Measurements from ENCODE around the gene KIRREL3.

The KIRREL3 gene

DNA sequence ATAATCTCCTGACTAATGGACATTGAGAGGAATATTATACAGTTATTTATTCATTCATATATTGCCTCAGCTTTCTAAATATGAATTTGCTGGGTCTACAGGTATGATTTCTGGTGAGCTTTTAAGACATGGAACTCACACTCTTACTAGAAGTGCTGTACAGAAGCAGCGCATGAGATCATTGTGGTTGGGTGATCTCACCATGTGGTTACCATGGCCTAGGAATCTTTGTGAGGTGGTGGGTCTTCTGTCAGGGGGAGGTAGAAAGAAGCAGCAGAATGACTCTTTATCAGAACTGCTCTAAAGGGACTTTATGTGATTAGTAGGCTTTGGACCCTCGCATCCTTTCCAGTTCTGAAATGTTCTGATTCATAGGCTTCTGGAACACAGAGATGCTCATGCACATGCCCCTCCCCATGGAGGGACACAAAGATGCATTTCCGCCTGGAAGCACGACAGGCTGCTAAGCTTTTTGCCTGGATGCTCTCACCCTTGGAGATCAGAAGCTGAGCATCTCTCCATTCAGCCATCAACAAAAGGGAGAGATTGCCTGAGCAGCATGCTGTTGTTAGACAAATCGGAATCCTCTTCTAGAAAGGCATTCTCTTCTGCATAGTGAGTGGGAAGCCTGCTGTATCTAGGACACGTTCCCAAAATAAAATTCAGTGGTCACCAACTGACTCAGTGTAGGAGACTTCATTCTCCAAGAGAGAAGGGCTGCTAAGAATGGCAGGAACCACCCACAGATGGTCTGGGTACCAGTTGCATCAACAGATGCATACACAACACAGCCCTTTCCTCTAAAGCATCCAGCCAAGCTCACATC is 51.3 kb downstream of the KIRREL3 start:
- DNase-seq = no peak

DNA sequence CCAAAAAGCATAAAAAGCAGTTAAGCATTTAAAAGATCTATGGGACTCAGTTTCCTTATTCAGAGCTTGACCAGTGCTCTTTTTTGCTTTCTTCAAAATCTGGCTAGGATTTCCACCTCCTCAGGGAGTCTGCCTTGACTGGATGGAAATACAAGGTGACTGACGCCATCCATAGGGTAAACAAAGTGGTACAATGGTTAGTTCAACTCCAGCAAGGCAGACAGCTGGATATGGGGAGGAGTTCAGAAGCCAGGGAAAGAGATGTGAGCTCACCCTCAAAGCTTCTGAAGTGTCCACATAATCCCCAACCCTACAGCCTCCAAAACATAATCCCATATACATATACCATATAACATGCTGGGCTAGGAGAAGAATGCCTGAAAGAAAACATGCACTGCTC is 52.0 kb downstream of the KIRREL3 start:
- no peak for DNase-seq

DNA sequence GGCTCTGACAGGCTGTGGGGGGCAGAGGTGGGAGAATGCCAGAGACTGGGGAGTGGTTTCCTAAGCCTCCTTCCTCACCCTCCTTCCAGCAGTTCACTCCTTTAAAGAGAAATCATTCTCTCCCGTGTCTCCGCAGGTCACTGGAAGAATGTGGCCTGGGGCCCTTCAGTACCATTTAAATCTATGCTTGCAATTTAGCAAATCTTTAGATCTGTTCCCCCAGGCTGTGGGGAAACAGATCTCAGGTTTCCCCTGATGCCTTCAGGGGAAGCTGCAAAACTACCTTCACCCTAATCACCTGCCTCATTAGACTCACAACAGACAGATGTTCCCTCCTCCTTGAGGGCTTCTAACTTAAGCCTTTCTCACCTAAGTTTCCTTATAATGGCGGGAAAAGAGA is 55.3 kb downstream of the KIRREL3 start:
- no peak for DNase-seq

DNA sequence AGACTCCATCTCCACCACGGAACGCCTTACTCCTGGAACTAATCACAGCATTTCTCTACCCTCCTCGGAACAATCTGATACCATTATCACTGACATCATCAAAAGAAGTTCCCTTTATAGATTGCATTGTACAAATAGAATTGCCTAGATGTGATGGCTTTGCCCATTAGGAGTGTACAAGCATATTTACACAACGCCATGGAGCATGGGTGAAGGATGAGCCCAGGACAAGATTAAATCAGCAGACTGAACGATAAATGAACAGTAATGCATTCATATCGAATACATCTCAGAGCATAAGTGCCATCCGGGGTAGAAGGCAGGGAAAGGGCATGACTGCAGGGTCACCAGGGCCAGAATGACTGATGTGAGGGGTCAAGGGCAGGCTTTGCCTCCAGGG is 57.3 kb downstream of the KIRREL3 start:
- no peak for DNase-seq

DNA sequence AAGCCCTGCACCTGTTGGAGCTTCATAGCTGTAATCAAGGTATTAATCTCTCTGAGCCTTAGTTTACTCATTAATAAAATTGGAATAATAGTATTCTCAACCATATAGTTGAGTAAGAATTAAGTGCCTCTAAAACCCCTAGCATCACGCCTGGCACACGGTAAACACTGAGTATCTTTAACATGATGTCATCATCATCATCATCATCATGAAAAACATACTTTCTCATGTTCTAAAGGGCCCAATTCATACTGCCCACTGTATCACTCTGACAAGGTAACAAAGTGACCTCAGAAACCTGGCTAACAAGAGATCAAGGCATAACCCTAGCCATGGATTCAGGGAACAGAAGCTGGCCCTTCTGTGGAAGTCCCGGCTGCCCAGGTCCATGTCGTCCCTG is 58.4 kb downstream of the KIRREL3 start:
- no peak for DNase-seq

DNA sequence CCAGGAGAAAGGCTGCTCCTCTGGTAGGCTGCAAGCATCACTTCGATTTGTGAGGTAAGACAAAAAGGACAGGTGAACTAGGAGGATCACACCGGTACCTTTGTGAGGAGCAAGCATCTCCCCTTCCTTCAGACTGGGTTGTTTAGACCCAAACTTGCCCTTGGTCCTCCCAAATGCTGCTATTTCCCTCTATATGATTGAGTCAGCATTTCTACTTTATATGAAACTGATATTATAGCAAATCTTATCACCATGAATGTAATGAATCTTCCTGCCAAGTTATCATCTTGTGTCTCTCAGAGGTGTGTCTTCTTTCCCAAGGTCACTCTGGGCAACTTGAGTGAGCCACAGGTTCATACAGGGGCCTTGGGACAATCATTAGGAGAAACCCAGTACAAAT is 61.0 kb downstream of the KIRREL3 start:
- DNase-seq = no peak

DNA sequence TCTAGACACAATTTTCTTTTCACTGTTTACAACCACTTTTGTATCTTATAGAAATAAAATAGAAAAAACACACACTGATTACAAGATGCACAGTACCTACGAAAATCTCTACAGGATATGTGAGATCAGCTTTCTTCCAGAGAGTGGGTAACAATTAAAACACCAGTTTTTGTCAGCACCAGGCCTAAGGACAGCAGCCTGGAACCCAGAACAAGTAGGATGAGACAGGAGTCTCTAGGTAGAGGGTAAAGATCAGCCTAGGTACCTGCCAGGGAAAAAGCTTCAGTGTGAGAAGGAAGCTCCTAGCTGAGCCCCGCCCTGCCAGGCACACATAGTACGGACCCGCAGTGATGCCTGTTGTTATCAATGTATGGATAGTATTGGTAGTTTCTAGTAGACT is 61.9 kb downstream of the KIRREL3 start:
- no peak for DNase-seq

DNA sequence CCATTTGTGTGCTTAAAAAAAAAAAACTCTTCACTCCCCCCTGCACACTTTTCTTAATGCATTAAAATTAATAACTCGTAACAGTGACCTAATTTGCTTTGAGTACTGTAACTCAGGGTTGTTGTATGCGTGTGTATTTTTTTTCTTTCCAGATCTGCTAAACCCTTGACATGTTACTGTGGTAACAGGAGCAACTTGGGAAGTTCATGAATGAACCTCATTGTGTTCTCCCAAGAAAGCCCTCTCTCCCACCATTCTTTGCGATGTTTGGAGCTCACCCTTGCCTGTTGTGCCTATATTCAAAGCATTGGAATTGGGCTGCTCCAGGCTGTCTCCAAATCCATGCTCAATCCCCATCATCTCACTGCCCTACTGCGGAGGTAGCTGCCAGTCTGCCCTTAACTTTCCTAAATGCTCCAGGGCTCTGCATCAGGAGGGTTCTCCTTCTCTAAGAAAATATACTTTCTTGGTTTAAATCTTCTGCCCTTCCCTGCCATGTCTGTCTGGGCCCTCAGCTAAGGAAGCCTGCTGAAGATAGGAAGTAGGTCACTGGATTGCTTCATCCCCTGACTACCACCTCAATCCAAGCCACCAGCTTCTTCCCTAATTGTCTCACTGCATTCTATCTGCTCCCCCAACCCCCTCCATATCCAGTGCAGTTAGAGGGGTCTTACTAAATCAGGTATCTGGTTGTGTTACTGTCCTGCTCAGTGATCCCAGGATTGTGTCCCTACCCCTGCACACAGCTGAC is 70.3 kb downstream of the KIRREL3 start:
- DNase-seq = no peak

DNA sequence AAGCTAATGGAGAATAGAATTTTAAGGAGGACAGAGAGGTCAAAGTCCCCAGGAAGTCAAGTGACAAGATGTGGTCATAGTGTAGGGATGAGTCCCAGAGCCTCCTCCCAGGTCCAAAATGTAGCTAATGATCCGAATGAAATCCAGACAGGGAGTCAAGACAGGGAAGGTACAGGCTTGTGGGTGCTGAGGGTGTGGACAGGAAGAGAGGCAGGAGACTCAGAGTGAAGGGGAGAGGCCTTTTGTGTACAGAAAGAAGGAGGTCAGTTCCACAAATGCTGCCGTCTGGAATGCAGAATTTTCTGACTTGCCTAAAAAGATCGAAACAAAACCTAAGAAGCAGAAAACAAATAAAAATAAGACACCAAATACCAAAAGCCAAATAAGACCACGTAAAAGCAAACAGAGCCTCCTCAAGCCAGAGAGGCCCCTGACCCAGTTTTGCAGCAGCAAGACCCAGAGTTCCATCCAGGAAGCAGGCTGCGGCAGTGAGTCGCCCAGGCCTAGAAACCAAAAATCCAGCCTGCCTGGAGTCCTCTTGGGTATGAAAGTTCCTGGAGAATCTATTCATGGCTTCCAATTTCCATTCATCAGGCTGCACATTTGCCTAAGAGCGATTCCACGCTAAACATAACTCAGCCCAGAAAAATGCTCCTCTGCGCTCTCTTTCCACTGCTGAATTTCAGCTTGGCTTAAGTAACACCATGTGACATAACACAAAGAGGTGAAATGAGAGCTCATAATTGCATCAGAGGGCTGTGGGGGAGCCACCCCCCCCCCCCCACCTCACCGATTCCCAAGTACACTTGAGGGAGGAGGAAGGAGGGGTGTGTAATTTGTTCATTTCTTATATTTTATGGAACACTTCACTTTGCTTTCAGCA is 71.2 kb downstream of the KIRREL3 start:
- no peak for DNase-seq

DNA sequence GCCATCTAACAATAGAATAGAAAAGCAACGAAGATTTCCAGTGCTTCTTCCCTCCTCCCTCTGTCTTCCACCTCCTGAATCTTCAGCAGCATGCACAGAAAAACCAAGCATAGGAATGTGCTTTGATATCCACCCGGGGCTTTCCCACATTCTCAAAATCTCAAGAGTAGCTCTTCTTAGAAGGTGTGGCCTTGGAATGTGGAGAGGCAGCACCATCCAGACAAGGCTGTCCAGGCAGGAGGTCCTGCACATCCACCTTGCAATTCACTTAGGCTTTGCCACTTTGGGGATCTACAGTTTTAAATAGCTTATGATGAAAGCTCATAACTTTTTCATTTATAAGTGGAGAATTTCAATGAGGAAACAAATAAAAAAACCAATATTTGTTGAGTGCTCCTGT is 72.9 kb downstream of the KIRREL3 start:
- DNase-seq = no peak

DNA sequence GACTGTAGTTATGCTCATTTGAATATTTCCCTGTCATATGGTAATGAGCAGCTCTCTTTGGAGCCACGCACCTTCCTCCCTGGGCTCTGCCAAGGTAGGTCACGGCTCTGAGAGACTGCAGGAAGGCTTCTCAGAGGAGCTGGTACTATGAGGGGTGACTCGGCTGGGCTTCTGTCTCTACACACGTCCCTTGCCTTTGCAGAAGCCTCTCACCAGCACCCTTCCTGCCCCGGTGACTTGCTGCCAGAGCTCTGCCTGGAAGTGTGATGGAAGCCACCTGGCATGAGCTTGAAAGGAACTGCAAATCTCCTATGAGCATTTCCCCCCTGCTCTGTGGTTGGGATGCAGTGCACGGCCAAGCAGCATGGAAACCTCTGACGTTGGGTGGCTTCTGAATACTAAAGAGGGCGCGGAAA is 74.2 kb downstream of the KIRREL3 start:
- no peak for DNase-seq

DNA sequence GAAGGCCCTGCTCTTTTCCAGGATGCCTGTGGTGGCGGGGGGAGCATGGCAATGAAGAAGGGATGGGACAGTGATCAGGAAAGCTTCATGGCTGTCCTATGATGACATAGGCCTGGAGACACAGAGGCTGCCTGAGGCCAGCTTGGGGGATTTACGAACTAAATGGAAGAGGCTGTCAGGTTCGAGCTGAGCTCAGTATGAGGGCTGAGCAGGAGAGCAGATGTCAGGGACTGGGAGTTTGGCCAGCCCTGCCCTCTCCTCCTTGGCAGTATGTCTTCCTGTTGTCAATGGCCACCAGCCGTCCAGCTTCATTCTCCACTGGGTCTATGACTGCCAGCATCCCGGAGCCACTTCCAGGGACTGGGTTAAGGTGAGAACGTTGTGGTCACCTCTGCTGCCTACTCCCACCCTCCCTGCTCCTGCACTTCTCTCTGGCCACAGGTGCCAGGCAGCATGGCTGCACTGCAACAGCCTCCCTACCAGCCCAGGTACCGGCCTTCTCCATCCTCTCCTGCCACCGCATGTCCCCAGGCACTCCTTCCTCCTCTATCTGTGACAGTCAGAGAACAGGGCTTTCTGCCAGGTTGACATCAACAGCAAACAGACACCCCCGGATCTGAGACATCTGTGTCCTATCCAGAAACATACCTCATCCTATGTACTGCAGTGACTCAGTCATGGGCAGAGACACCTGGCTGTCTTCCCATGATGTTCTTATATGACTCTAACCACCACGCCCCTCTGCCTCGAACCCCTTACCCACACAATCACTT is 75.1 kb downstream of the KIRREL3 start:
- no peak for DNase-seq

DNA sequence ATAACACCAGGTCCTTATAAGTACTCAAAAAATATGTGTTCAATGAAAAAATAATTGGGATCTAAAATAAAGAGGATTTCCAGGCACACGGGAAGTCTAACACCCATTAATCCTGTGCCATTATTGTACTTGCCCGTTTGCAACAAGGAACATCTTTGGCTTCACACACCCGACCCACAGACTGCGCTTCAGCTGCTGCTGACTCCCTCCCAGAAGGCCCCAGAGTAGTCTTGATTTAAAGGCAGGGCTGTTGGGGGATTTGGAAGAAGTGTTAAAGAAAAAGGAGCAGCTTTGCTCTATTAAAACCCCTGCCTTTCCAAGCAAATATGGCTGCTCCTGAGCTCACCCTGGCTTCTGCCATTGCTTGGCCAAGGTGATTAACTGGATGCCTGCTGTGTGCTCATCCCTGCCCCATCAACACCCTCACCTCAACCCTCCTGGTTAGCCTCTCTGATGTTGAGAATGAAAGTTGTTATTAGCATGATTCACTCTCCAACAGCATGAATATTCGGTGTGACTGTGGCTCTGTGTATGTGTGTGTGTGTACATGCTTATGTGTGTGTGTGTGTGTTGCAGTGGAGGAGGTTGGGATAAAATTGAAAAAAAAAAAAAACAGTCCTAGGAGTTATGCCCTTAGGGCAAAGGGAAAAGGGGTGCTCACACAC is 76.1 kb downstream of the KIRREL3 start:
- DNase-seq = no peak

DNA sequence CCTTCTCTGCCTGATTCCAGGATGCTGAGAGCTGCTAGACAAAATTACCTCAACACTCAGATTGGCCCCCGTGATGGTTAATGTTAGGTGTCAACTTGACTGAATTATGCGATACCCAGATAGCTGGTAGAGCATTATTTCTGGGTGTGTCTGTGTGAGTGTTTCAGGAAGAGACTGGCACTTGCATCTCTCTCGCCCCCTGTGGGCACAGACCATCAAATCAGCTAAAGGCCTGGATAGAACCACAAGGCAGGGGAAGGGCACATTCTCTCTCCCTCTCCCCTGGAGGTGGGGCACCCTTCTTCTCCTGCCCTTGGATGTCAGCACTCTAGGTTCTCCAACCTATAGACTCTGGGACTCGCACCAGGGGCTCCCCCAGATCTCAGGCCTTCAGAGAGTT is 79.7 kb downstream of the KIRREL3 start:
- DNase-seq = no peak

DNA sequence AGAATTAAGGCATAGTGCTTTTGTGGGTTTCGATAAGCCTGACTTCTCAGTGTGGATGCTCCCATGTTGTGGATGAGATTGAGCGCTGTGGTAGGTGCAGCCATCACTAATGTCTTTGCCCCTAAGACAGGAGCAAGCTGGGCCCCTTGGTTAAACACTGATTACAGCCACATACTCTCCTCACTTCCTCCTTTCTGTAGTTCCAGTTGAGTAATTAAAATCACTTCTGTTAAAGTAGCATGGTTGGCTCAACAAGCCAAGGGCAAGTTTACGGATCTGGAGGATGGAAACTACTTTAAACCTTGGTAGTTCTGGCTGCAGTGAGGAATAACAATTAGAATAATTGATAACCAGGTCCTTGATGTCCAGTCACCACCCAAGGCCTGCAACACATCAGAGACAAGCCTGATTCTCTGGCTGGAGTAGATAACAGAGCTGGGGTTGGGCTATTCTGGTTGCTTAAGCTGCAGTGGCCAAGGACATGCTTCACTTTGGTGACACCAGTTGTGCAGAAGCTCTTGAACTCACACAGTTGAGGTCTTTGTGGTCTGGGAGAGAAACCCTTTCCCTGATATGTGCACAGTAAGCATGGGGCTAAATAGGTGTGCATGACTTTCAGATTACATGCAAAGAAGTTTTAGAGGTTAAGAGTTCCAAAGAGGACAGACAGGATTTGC is 81.3 kb downstream of the KIRREL3 start:
- no peak for DNase-seq

DNA sequence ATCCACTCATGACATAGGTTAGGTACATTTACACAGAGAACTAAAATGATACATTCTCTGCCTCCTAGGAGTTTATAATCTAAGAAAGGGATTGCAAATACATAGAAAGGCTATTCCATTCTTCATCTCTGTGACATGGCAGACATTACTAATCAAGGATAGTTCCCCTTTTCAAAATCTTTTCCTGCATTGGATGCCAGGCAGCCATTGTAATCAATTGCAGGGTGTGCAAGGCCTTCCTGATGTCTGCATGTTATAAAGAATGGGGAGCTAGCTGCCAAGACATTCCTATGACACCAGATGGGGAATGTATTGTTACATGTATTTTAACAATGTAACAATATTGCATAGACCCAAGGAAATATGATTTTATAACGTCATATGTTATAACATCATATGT is 82.0 kb downstream of the KIRREL3 start:
- DNase-seq = no peak

DNA sequence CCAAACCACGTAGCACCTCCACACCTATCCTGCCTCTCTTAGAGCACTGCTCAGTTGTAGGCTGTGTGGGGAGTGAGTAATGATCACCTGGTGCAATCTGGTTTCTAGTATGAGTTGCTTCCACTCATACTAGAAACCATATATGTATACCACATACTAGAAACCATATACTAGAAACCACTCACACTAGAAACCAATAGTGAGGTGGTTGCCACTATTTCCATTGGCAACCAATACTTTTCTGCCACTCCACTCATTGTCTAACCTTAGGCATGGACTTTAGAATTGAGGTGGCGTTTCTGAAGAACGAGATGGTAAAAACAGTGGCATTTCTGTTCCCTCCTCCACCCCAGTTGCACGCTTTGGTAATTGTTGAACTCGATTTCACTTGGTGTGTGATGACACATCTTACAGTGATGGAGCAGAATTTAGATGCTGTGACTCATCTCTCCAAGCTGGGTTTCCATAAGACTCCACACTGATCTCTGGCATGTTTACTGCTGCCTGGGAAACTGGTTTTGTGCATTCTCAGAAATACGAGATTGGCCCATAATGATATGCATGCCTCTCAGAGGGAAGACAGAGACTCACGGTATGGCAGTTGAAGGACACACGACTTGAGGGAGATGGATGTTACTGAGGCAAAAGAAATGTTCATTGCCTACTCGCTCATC is 82.9 kb downstream of the KIRREL3 start:
- no peak for DNase-seq

DNA sequence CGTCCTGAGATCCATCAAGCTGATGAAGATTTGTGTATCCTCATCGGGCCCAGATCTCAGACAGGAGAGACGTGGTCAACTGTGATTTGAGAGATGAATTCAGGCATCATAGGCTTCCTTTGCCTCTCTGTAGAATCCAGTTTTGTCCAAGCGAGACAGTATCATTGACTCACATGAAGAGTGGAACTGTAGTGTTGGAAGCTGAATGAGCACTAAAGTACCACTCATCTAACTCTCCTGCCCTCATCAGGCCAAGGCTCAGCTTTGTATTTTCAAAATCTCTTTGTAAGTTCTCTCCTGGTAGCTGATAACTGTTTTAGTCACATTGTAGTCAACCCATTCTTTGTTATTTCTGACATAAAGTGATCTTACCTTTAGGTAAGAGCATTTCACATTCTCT is 85.1 kb downstream of the KIRREL3 start:
- DNase-seq = no peak

DNA sequence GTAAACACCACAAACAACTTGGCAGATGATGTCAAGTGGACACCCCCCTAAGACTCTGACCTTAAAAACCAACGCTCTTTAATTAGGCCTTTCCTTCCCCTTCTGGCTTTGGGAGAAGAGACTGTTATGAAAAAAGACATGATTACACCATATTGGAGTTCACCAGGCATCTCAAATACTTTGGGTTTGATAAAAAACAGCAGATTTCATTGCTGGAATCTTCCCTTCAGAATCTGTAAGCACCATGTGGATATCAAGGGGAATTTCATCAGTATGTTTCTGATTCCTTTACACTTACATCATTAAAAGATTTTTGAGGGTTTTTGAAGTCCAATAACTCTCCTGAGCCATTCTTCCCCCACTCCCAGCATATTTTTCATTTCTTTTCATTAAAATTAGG is 85.6 kb downstream of the KIRREL3 start:
- DNase-seq = no peak

DNA sequence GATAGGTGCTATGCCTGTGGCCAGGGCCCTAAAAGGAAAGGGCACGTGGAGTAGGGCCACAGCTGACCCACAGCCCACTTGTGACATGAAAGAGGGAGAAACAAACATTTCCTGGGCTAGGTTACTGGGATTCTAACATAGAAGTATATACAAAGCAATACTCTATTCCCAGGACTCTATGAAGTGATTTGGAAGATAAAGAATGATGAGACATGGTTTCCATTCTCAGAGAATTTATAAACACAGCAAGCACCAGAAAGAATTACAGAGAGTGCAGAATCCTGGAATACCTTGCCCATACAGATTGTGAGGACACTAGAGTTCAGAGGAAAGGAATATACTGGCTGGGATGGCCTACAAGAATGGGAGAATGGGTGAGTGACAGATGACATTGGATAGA is 86.4 kb downstream of the KIRREL3 start:
- no peak for DNase-seq

DNA sequence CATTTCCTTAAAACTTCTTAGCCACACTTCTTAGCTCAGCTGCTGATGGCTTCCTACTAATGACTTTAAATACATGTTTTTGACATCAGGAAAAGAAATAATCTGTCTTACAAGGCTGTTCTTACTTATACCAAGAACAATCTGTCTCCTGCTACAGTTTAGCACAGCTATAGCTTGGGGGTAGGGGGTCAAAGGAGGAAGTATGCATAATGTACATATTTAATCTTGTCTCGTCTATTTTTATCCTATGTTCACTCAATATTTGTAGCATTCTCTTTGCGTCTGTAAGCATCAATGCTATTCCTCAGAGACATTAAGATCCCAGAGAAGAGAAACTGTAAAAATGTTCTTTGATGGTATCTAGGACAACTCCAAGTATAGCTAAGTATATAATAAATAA is 96.0 kb downstream of the KIRREL3 start:
- no peak for DNase-seq

All from CD4-positive, alpha-beta T cell treated with Interferon alpha-2 for 1 hour (primary cell).